GM18909 (cell line): ENCODE results near the gene KIF3B.
A peak's percentile ranks its signal among the peaks of the same experiment; 100 is the strongest.
"Not testable (repeated sequence)": the region's sequence is repeated elsewhere in the genome, so short reads cannot be mapped to it uniquely, and the experiment has no call there.

Experiments used
- ATAC-seq: cut with Tn5 transposase; IDR thresholded peaks from one replicate; pipeline ENCODE4 v1.9.1; 2021; ENCODE audit warnings: mild to moderate bottlenecking; ENCODE audit not compliant: unreplicated experiment, poor library complexity

Gene KIF3B

GRCh38 chr20:32325706-32326503 is 48.5 kb downstream of the KIF3B start:
- ATAC-seq: no peak

- no peak for ATAC-seq
These were observed 49.0 kb downstream of the KIF3B start for GRCh38 chr20:32326504-32326845.

- no peak for ATAC-seq
These were observed 49.7 kb downstream of the KIF3B start for GRCh38 chr20:32327087-32327681.

DNA sequence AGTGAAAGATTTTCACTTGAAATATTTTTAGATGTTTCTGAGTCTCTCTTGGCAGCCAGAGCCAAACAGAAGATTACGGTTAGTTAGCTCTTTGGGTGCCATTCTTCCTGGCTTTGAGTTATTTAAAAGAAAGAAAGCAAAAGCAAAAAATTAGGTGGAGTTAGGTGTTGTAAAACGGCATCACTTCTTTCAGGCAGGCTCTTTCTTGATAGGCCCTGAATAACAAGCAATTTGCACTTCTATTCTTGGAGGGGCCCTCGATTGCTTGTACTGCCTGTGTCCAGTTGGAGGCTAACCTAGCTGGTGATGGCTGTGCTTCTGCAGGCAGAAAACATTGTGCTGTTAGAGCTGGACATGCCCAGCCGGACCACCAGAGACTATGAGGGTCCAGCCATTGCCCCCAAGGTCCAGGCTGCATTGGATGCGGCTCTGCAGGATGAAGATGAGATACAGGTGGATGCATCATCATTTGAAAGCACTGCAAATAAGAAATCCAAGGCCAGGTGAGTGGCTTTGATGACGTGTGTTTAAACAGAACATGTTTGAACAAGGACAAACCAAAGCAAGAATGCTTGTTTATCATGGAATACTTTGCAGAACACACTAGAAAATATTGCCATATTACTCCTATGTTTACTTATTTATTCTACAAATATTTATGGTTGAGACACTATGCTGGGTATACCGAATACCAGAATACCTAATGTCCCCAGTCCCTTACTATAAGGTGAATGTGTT is 52.5 kb downstream of the KIF3B start:
- ATAC-seq: no peak

- no peak for ATAC-seq
These were observed 53.1 kb downstream of the KIF3B start for GRCh38 chr20:32330555-32330897.

GRCh38 chr20:32332614-32333013 is 55.2 kb downstream of the KIF3B start:
- ATAC-seq: no peak

GRCh38 chr20:32333181-32333987 is 55.9 kb downstream of the KIF3B start:
- ATAC-seq: peak; percentile 60

DNA sequence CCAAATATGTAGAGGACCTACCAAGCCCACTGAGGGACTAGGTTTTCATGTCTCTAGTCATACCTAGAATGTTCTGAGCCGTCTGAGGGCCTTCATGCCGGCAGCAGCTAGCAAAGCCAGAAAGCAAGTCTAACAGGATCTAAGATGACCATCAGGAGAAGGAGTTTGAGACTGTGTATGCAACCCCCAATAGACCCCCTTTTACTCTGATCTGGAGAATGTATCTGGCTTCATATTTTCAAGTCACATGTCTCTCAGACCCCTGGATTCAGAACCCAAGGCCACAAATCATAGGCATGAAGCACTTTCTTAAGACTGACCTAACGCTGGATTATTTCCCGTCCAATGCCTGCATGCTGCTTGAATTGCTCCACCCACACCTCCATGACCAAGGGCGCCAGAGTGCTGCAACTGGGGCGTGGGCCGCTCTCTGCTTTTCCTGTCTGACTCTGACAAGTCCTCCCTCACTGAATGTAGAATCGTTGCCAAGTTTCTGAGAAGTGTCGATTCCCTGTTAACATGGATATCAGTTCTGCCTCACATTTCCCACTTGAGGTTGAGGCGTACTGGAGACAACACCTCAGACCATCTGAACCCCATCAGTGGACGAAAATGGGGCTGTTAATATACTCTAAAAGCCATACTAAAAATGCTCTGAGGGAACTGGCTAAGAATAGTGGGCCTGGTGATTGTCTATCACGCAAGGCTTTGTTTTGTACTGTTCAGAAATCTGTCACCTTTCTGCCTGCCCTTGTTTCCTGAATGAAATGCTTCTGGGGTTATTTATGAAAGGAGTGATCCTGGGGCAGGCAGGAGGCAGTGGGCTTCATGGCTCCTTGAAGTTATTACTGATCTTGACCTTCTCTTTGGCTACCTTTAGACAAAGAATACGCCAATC is 56.8 kb downstream of the KIF3B start:
- peak; percentile 5 for ATAC-seq

GRCh38 chr20:32336918-32337347 is 59.5 kb downstream of the KIF3B start:
- ATAC-seq: no peak

DNA sequence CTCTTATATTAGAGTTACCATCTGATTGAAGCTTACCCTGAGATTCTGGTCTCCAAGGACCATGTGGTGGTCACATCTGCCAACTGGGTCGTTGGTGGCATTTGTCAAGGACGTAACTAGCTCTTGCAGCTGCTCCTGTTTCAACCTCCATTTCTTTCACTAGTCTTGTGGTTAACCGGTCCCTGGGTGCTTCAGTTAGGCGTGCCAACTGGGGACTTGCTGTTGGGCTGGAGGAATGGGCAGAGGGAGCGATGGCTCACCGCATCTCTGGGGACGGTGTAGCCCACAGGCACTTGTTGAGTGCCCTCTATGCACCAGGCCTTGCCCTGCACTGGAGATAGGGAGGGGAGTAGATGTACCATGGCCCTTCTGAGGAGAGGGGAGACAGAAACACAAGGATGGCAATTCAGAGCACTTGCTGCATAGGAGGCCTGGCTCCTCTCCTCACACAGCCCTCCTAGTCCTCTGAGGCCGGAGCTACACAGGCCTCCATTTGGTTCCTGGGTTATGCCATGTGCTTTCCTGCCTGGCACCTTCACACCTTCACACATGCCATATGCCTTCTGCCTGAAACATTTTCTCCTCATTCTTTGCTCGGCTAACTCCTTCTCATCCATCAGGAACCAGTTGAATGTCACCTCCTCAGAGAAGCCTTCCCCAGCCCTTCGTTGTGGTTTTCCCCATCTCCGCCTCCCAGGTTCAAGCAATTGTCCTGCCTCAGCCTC is 60.6 kb downstream of the KIF3B start:
- no peak for ATAC-seq

DNA sequence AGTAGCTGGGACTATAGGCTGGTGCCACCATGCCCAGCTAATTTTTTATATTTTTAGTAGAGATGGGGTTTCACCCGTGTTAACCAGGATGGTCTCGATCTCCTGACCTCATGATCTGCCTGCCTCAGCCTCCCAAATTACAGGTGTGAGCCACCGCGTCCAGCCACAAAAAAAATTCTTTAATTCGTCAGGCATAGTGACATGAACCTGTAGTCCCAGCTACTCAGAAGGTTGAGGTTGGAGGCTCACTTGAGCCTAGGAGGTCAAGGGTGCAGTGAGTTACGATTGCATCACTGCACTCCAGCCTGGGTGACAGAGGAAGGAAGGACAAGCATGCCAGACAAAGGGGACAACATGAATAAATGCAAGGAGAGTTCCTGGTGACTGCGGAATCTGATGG is 61.2 kb downstream of the KIF3B start:
- ATAC-seq: no peak

GRCh38 chr20:32339116-32339515 is 61.7 kb downstream of the KIF3B start:
- ATAC-seq: no peak

DNA sequence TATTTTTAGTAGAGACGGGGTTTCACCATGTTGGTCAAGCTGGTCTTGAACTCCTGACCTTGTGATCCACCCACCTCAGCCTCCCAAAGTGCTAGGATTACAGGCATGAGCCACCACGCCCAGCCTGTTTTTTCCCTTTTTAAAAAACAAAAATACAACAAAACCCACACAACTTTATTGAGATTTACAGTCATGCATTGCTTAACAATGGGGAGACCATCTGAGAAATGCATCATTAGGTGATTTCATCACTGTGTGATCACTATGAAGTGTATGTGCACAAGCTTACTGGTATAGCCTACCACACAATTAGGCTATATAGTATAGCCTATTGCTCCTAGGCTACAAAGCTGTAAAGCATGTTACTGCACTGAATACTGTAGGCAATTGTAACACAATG is 63.6 kb downstream of the KIF3B start:
- not testable (repeated sequence) for ATAC-seq

DNA sequence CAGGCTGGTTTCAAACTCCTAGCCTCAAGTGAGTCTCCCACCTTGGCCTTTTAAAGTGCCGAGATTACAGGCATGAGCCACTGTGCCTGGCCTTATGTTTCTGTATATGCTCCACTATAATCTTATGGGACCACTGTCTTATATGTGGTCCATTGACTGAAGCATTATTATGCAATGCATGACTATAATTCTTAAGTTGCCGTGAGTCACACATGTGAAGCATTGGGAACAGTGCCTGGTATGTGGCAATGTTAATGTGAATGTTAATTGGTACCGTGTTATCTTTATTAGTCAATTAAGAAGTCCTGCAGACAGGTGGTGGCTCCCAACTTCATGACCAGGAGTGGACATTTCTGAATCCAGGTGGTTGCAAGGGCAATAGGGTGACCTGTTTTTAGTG is 66.0 kb downstream of the KIF3B start:
- ATAC-seq: no peak

- no peak for ATAC-seq
These were observed 67.5 kb downstream of the KIF3B start for GRCh38 chr20:32344835-32345506.

GRCh38 chr20:32348207-32348606 is 70.8 kb downstream of the KIF3B start:
- no peak for ATAC-seq

DNA sequence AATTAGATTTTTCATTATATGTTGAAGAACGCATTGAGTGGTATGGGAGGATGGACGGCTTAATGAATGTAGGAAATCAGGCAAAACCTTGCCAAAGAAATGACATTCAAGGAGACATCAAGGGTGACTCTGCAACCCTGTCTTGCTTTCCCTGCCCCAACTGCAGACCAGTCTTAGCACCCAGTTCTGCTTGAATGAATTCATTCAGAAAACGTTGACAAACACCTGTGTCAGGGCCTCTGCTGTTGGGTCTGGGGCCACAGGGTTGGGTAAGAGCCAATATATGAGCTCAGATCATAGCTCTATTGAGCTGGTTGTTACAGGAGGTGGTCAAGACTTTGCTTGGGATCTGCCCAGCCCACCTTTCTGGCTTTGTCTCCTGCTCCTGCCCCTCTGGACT is 73.0 kb downstream of the KIF3B start:
- no peak for ATAC-seq

GRCh38 chr20:32352121-32352720 is 74.8 kb downstream of the KIF3B start:
- no peak for ATAC-seq
